Ectodermal cell (in vitro differentiated cells): Measurements from ENCODE around the gene SCAMP2. TPM values are rescaled to one million over a fixed set of nuclear protein-coding genes. Genes with fewer than 3 reads are reported as not detected.
"Not testable (repeated sequence)": the region's sequence is repeated elsewhere in the genome, so short reads cannot be mapped to it uniquely, and the experiment has no call there.

Source experiments
- H3K27ac ChIP-seq: 2 replicates; pipeline ENCODE4 v1.7.0; 2013; ENCODE audit warnings: mild to moderate bottlenecking, low read depth, low read length; ENCODE audit not compliant: insufficient read depth, poor library complexity, severe bottlenecking
- H3K27me3 ChIP-seq: 2 replicates; pipeline ENCODE4 v1.7.0; 2013; ENCODE audit warnings: mild to moderate bottlenecking, low read length; ENCODE audit not compliant: insufficient read depth, control insufficient read depth, poor library complexity, severe bottlenecking
- H3K36me3 ChIP-seq: one replicate; pipeline ENCODE4 v1.7.0; 2013; ENCODE audit warnings: low read length; ENCODE audit not compliant: control insufficient read depth, insufficient read depth
- H3K4me1 ChIP-seq: one replicate; pipeline ENCODE4 v1.7.0; 2013; ENCODE audit warnings: low read length; ENCODE audit not compliant: control insufficient read depth, insufficient read depth
- H3K4me3 ChIP-seq: 2 replicates; pipeline ENCODE4 v1.7.0; 2013; ENCODE audit warnings: low read depth, low read length, control low read depth; ENCODE audit not compliant: insufficient read depth
- H3K9me3 ChIP-seq: 2 replicates; pipeline ENCODE4 v1.7.0; 2013; ENCODE audit warnings: mild to moderate bottlenecking, low read length, moderate library complexity; ENCODE audit not compliant: control insufficient read depth
- WGBS, 2 experiments: methylation state at CpG; one replicate each; pipeline ENCODE4 v1.1.7; 2013; ENCODE audit warnings: missing lambda C conversion rate in 2 of 2; 5-methylcytosine and 5-hydroxymethylcytosine counted together
- polyA plus RNA-seq, 4 experiments: library from polyadenylated mRNA; stranded (reverse); fragments of 50-300 nt; gene quantifications; one replicate each; pipeline ENCODE4 v1.2.3, GENCODE V29; 2013

SCAMP2 gene
- polyA plus RNA-seq (2013, experiment 1 of 4), result 44.8 TPM
- polyA plus RNA-seq (2013, experiment 2 of 4), result 43.7 TPM
- 28.0 TPM for polyA plus RNA-seq (2013, experiment 3 of 4)
- 31.8 TPM for polyA plus RNA-seq (2013, experiment 4 of 4)

- Histone ChIP-seq H3K9me3 (no peaks in the 10 kb centered on the region), H3K36me3 (no peaks in the 10 kb centered on the region), H3K27me3 (no peaks in the 10 kb centered on the region), H3K27ac (peak within 1 kb of the TSS; percentile 87), H3K4me3 (peak within 1 kb of the TSS; percentile 77), H3K4me1 (no peaks in the 10 kb centered on the region)
- 0 to 1% methylated on average over 43 to 47 of the region's 52 CpGs for WGBS, 2 experiments
These were observed at the start of gene SCAMP2 for GRCh38 chr15:74873036-74873755. SCAMP2 (minus strand) TSS chr15:74873365; CDS start chr15:74873255, 110 bp downstream.

- peaks cover 42% of the 10 kb centered on the region for H3K36me3 ChIP-seq
- H3K27me3 ChIP-seq, result no peaks in the 10 kb centered on the region
- no peak overlapping the region for H3K27ac ChIP-seq
- H3K4me1 ChIP-seq, result no peaks in the 10 kb centered on the region
- H3K9me3 ChIP-seq, result no peaks in the 10 kb centered on the region
- no peak overlapping the region for H3K4me3 ChIP-seq
- 94 to 96% methylated on average over 8 of the region's 8 CpGs for WGBS, 2 experiments
These were observed 47.3 kb upstream of the SCAMP2 start for GRCh38 chr15:74920456-74920855.

GRCh38 chr15:74917676-74918075, 44.5 kb upstream of the SCAMP2 start:
- Histone ChIP-seq H3K4me3 (no peak overlapping the region), H3K27me3 (no peaks in the 10 kb centered on the region), H3K27ac (no peak overlapping the region), H3K36me3 (peaks cover 39% of the 10 kb centered on the region), H3K4me1 (no peaks in the 10 kb centered on the region), H3K9me3 (no peaks in the 10 kb centered on the region)
- WGBS, 2 experiments, result 92 to 97% methylated on average over 5 to 6 of the region's 6 CpGs

GRCh38 chr15:74913799-74914198, 40.6 kb upstream of the SCAMP2 start:
- 95 to 96% methylated on average over 8 of the region's 8 CpGs for WGBS, 2 experiments
- not testable (repeated sequence) for H3K4me3 ChIP-seq, H3K27ac ChIP-seq, H3K4me1 ChIP-seq, H3K9me3 ChIP-seq, H3K27me3 ChIP-seq
- H3K36me3 ChIP-seq, result peaks cover 33% of the 10 kb centered on the region

- no peaks in the 10 kb centered on the region for H3K27me3 ChIP-seq
- H3K9me3 ChIP-seq, result no peaks in the 10 kb centered on the region
- 95 to 96% methylated on average over 9 of the region's 9 CpGs for WGBS, 2 experiments
- peaks cover 29% of the 10 kb centered on the region for H3K36me3 ChIP-seq
- H3K4me1 ChIP-seq, result no peaks in the 10 kb centered on the region
- H3K4me3 ChIP-seq, result no peak overlapping the region
- no peak overlapping the region for H3K27ac ChIP-seq
These were observed 39.9 kb upstream of the SCAMP2 start for GRCh38 chr15:74913041-74913440.

- Histone ChIP-seq H3K27me3 (no peaks in the 10 kb centered on the region), H3K9me3 (no peaks in the 10 kb centered on the region), H3K4me1 (no peaks in the 10 kb centered on the region), H3K4me3 (no peak overlapping the region), H3K27ac (no peak overlapping the region), H3K36me3 (peaks cover 20% of the 10 kb centered on the region)
- 95 to 96% methylated on average over 4 of the region's 4 CpGs for WGBS, 2 experiments
These were observed 35.5 kb upstream of the SCAMP2 start for GRCh38 chr15:74908635-74909034.

GRCh38 chr15:74907163-74907870, 34.2 kb upstream of the SCAMP2 start:
- Histone ChIP-seq H3K27ac (no peak overlapping the region), H3K36me3 (peaks cover 22% of the 10 kb centered on the region), H3K9me3 (no peaks in the 10 kb centered on the region), H3K27me3 (no peaks in the 10 kb centered on the region), H3K4me3 (peak overlapping the region; percentile 97), H3K4me1 (no peaks in the 10 kb centered on the region)
- 49 to 57% methylated on average over 8 of the region's 8 CpGs for WGBS, 2 experiments

- H3K9me3 ChIP-seq, result no peaks in the 10 kb centered on the region
- H3K27me3 ChIP-seq, result no peaks in the 10 kb centered on the region
- H3K4me3 ChIP-seq, result peak within 1 kb of the TSS; percentile 97
- H3K27ac ChIP-seq, result peak within 1 kb of the TSS; percentile 84
- peaks cover 15% of the 10 kb centered on the region for H3K36me3 ChIP-seq
- 1% methylated on average over 74 of the region's 74 CpGs for WGBS, 2 experiments
- H3K4me1 ChIP-seq, result no peaks in the 10 kb centered on the region
These were observed 33.4 kb upstream of the SCAMP2 start, which contains the start of gene FAM219B for GRCh38 chr15:74906450-74907162. FAM219B (minus strand) TSS chr15:74906851; CDS start chr15:74906800, 51 bp downstream.

- Histone ChIP-seq H3K36me3 (peaks cover 13% of the 10 kb centered on the region), H3K4me1 (no peaks in the 10 kb centered on the region), H3K4me3 (peak overlapping the region; percentile 97), H3K27me3 (no peaks in the 10 kb centered on the region), H3K9me3 (no peaks in the 10 kb centered on the region), H3K27ac (peak overlapping the region; percentile 84)
- 0% methylated on average over 20 of the region's 20 CpGs for WGBS, 2 experiments
These were observed 32.9 kb upstream of the SCAMP2 start for GRCh38 chr15:74906067-74906449.
